Stimulated activated naive CD4-positive, alpha-beta T cell (primary cell): ENCODE data around the gene PAX6.

Experiments
- DNase-seq, 6 experiments: peaks; one replicate each; lab custom pipeline; 2025; lab: John Stamatoyannopoulos, UW

Gene PAX6

DNA sequence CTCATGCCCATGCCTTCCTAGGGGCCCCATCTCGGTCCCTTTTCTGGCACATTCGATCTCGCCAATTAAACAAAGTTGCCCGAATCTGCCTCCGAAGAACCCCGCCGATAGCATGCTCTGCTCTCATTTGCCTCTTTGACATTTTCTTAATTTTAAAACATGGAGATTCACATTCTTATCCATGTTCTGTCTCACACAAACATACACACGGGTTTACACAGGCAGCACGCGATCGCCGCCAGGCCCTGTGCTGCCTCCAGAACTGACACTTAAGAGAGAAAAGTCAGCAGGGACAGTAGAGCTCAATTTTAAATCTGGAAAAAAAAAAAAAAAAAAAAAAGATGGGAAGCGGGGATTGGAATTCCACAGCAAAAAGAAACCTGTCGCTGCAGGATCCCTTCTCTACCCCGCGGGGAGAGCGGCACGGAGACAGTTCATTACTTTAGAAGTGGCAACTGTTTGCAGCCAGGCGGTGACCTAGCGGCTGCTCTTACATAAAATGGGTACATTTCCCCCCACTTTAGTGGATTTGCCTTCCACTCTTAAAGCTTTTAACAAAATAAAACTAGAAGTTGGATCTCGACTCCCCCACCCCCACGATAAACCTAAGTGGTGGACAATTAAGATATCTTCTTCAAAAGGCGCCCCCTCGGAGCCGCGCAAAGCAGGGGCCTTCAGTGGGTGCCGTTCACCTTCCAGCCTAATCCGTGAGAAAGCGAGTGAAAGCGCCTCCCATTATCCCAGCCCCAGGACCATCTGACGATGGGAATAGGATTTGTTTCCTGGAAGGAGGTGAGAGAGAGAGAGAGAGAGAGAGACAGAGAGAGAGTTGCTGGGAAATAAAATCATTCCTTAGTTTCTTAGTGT, 13.7 kb downstream of the PAX6 start:
- no peak for DNase-seq

DNA sequence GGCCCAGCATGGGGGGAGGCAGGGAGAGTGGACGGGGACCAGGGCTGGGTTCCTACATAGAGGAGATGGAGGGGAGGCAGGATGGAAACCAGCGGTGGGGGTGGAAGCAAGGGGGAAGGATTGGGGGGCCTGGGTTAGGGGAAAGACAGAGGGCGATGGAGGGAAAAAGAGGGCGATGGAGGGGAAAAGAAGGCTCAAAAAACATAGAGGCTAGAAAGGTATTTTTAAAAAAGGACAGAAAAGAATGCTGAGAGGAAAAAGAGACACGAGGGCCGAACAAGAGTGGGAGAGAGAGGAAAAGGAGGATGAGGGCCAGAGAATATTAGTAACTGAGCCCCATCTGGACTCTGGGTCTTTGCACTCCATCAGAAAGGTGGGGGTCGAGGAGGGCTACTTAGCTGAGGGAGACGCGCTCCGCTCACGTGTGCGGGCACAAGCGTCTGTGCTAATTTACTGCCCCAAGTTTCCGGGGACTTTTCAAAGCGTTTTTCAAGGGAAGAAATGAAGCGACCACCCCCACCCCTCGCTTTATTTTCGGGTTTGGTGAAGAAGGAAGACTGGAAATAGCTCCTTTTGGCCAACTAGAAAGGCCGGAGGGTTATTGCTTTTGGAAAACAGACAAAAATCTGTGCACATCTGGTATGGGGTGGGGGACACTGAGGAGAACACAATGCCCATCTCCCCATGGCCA, 14.5 kb downstream of the PAX6 start:
- DNase-seq: no peak

DNA sequence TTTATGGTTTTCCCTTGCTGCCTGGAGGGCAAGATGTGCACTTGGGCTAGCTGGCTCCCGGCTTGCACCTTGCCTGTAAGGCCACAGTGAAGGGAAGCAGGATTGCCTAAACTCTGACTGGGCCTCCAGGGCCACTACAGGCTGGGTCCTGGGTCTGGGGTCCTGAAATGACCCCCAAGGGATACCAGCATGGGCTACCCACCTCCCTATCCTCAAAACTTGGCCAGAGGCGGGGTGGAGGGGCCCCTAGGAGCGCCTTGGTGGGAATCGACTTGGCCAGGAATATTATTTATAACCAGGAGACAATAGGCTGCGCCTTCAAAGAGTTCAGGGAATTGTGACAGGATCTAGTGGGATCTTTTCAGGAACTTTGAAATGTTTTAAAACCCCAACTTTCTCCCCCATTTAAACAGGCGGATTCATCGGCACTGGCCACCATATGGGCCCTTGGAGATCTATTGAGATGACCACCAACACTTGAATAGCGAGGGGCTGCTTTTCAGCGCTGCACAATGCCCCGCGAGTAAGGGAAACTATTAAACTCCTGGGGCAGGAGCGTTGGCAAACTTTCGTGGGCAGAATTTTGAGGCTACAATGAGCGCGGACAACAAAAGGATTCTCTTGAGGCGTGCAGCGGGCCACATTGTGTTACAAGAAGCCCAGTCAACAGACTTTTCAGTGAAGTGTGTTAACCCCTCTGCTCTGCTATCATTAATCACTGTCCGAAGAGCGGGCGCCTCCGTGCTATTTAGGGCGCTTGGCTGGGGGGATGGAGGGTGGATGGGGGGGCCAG, 15.2 kb downstream of the PAX6 start:
- no peak for DNase-seq

DNA sequence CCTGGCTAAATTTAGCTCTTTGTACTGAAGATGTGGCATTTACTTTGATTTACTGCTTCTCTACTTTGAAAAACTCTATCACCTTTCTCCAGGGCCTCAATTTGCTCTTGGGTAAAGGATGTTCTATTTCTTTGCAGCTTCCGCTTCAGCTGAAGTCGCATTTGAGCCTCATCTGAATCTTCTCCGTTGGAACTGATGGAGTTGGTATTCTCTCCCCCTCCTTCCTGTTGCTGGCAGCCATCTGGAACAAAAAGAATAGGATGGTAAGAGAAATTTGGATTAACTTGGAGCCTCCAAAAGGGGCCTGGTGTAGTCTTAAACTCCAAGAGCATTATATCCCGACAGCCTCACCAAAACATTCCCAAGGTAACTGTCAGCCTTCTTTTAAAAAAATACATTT, 16.6 kb downstream of the PAX6 start:
- no peak for DNase-seq

DNA sequence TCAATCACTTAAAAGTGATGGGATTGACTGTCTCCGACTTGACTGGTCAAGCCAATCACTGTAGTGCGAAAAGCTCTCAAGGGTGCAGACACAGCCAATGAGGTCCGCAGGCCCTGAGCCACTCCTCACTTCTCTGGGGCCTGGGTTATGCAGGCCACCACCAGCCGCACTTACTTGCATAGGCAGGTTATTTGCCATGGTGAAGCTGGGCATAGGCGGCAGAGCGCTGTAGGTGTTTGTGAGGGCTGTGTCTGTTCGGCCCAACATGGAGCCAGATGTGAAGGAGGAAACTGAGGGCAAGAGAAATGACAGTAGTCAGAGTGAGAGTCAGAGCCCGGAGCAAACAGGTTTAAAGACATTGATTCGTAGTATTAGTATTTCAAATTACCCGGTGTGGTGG, 17.9 kb downstream of the PAX6 start:
- no peak for DNase-seq

DNA sequence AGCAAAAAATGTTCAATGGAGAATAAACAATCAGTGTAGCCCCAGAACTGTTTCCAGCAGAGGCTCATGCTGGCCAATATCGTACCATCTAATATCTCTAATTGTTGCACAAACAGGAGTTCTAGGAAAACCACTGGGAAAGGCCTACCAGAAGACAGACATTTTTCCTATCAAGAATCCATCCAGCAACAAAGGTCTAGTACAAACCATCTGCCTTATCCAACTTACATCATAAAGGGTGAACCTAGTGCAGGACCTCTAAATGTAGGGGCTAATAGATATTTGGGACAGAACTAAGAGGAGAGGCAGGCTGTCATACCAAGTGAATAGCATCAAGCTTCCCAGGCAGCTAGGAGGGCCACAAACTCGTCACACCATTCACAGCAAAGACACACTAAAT, 18.7 kb downstream of the PAX6 start:
- DNase-seq: no peak

DNA sequence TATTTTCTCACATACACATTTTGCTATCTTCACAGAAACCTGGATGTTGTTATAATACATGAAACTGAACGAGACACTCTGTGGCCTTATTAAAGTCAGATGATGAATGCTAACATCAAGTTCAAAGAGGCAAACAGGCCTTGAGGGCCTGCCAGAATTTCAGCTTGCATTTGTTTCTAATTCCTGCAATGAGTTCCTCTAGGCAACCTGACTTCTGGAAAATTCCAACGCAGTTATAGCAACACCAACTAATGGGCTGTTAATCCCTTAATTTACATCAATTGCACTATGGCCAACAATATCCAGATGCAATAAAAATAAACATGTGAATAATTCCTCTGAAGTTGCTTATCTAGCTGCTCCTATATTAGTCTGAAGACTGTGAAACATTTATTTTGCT, 19.1 kb downstream of the PAX6 start:
- no peak for DNase-seq

DNA sequence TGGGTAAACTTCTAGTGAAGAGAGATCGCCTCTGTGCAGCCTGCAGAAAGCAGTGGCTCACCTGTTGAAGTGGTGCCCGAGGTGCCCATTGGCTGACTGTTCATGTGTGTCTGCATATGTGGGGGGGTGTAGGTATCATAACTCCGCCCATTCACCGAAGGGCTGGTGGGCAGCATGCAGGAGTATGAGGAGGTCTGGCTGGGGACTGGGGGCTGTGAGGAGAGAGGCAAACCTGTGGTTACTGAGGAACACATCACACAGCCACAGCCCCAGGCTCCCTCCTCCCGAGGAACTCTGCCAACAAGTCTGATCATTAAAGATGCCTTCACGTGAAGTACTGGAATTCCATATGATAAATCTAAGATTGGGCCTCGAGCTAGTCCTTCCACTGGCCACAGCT, 20.5 kb downstream of the PAX6 start:
- DNase-seq: no peak

DNA sequence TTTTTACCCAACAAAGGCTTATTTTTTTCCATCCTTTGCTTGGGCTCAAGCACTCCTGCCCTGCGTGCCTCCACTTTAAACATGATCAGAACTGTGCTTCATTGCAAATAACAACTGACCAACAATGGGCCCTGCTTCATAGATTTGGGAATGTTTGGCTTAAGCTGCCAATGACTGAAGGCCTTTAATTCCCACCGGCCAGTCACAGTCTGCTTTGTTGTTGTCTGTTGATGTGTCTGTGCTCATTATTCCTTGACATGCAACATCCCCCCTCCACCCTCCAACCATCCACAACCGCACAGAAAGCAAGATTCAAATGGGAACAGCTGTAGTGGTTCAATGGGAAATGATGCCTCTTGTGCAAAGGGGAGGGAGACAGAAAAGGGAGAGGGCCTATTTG, 23.0 kb downstream of the PAX6 start:
- DNase-seq: no peak

DNA sequence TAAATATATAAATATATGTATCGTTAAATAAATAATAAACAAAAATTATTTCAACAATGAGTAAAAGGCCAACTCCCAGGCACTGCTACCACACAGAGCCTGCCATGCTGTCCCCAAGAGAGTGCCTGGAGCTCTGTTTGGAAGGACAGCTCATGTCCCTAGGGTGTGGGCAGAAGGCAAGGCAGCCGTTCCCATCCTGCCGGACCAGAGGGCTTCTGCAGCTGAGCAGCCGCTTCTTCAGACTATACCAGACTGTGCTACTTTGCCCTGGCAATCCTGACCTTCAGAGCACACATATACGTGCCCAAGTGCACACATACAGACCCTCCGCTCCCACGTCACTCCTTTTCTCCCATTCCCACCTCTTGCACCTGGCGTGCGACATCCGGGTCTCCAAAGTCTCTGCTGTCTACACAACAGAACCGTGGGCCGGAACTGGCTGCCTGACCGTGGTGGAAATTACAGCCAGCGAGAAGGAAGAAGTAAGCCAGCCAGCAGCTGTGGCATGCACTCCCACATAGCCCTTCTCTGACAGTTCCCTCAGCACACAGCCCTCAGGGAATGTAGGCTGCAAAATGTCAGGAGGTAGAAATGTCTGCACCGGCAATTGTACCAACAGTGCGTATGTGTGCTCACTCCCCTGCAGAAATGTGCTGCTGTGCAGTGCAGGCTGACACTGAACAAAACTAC, 24.0 kb downstream of the PAX6 start:
- no peak for DNase-seq

DNA sequence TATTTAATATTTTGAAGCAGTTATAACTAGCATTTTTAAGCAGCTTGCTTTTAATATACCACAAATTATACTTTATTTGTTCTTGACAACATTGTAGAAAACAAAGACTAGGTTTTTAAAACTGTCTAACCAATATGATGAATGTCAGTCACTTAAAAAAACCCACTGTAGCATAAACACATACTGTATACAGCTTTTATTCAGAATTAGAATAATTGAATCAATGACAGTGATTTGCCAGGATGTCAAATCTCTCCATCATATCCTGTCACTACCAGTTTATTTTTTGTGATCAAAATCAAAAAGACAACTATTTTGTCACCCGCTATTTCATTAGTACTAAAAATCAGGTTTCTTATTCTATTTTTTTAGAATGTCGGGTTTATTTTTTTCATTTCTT, 26.5 kb downstream of the PAX6 start:
- no peak for DNase-seq

DNA sequence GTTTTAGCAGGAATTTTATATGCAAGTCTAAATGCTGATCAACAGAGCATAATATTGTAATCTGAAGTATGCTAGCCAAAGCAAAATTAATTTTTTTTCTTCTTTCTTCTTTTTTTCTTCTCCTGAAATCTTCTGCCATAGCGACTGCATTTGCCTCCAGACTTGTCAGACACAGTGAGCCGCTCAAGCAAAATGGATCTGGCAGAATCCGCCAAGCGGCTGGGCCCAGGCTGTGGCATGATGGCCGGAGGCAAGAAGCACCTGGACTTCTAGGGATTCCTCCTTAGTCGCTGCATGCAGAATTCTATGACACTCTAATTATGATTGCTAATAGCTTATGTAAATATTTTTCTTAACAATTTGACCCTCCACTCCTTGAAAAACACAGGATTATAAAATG, 27.9 kb downstream of the PAX6 start:
- DNase-seq: no peak

DNA sequence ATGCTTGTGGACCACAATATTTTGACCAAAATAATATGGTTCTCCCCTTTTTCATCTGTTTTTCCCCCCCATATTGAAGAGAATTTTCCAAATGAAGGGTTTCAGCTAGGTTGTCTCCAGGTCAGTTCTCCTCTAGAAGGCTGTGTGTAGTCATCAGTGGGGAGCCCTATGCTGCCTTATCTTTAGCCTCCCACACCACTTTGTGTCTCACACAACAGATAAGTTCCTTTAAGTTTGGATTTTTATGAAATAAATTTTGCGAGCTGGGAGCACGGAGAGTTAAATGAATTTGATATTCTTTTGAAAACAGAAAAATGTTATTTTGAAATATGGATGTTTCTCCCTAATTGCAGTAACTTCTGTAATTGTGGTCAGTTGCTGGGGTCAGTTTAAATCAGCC, 28.9 kb downstream of the PAX6 start:
- no peak for DNase-seq

DNA sequence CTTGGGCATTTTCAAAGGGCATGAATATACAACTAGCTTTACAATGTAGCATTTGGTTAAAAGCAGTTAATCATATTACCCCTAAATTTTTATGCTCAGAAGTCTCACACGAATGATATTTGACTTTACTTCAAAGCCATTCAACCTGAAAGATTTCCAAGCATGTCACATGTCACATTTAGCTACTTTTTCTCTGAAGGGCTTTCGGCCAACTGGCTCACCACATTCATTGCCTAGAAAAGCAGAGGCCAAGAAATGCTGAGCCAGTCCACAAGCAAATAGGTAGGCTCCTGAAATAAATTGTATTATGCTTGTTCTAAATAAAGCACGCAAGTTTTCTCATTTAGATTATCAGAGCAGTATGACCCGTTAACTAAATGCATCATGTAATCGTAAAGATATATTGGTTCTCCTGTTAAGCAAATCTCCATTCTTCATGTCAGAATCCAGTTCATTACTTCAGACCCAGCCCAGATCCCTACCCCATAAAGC, 30.6 kb downstream of the PAX6 start:
- no peak for DNase-seq

DNA sequence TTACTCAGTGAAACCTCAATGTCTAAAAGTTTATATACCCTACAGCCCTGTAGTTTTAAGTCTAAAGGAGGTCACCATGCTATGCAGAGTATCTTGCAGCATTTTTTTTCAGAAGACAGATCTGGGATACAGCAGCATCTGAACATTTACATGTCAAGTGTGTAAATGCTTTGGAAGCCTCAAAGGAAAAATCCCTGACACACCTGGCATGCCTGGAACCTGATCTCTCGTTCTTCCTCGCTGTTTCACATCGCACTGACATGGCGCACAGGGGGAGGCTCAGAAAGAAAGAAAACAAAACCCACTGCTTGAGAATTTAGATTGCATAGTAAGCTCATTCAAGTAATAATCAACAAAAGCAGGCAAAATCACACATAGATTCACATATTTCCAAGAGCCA, 31.0 kb downstream of the PAX6 start:
- no peak for DNase-seq

DNA sequence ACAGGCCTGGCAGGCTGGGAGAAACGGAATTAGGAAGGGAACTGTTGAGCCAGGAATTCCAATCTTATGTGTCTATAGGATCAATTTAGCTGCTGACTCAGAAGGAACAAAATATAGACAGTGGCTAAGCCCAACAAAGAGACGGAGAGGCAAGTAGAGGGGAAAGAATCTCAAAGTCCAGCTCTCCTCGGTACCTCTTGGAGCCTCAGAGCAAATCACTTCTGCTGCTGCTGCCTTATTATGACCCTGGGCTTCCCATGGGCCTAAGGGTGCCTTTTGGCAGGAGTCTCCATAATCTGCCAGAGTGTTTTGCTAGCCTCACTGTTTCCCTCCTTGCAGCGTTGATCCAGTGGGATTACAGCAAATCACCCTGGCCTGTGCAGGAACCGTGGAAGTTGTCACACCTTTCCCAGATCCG, 31.7 kb downstream of the PAX6 start:
- DNase-seq: no peak

DNA sequence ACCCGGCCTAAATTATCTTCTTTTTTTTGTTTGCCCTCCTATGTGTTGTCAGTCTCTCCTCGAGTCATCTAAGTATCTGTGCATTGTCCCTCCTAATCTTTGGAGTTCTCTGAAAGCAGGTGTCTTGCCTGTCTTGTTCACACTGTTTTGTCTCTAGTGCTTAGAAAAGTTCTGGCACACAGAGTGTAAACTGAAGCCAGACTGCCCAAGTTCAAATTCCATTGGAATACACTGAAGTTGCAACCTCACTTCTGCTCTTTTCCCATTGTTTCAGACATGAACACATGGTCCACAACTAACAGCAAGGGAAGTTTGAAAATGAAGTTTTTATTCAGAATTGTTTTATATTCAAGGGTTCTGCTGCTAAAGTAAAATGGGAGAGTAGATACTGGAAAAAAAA, 38.7 kb downstream of the PAX6 start:
- DNase-seq: no peak

DNA sequence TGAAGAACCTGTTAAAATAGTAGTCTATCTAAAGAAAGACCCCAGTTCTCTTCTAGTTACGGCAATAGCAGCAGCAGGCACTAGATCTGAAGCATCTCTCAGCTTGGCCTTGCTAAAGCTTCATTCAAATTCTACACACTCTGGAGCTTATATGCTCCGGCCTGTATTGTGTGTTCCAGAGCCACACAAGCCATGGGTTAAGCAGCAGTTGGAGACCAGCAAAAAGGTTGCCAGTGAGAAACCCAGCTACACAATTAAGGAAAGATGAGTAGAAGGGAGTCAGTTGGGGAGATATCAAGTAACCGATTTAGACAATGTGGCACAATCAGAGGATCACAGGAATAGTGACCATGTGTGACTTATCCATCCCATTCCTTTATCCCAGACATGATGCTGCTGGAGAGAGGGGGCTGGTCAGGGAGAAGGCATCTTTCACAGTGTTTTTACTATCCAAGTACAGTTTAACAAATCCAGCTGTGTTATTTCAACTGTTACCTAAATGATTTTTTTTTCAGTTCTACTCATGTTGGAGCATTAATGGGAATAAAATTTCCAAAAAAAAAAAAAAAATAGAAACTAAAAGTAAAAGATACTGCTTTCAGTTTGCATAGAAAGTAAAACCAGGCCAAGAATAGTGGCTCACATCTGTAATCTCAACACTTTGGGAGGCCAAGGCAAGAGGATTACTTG, 41.0 kb downstream of the PAX6 start:
- no peak for DNase-seq

DNA sequence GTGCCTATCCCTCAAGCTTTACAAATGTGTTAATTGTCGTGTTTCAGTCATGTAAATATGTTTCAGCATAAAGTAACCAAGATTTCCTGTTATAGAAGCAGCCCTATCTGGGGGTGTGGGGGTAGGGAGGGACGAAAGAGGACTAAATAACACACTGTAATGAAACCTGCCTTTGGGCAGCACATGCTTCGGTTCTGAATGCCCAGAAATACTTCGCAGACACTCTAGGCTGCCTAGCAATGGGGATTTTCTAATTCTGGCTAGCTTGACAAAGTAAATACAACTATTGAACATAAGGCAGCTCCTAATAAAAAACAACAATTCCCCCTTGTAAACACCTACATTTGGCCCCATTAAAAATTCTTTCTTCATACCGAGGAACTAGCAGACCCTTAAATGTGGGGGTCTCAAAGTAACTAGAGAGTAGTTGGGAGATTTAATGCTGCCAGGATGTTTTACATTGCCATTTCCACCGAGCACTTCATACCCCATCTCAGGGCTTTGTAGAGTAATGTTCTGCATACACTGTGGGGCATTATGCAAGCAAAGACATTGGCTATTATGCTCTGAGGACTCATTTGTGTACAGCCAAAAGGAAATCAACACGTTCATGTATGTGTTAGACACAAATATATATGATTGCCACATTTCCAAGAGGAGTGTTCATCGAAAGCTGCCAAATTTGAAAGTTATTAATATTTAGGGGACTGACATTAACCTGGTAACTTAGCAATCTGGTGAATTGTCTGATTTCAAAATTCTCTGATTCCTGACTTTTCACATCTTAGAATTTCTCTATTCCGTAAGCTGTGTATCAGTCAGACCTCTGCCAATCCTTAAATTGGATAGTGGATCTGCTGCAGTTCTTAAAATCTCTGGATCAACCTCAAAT, 42.1 kb downstream of the PAX6 start:
- no peak for DNase-seq

DNA sequence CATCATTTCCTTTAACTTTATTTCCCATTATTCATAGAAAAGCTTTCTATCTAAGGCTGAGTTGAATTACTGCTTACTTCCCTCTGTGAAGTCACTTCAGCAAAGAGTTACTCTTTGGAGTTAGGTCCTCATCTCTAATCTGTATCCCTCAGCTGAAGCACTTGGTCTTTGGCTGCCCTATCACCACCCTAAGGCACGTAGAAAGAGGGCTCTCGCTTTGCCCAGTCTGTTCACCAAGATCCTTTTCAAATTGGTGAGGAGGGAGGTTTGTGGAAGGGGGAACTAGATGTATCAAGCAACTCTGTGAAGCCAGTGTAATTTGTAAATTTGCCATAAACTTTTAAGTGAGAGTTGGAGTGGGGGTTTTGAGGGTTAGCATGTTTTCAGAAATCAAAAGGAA, 43.4 kb downstream of the PAX6 start:
- DNase-seq: no peak
